ENCODE results near the gene SLC9A9. TPM values are rescaled to one million over a fixed set of nuclear protein-coding genes. Genes with fewer than 3 reads are reported as not detected.

SLC9A9 gene
- total RNA-seq, 1 experiment from 2014 or later, result 1.4 TPM

DNA sequence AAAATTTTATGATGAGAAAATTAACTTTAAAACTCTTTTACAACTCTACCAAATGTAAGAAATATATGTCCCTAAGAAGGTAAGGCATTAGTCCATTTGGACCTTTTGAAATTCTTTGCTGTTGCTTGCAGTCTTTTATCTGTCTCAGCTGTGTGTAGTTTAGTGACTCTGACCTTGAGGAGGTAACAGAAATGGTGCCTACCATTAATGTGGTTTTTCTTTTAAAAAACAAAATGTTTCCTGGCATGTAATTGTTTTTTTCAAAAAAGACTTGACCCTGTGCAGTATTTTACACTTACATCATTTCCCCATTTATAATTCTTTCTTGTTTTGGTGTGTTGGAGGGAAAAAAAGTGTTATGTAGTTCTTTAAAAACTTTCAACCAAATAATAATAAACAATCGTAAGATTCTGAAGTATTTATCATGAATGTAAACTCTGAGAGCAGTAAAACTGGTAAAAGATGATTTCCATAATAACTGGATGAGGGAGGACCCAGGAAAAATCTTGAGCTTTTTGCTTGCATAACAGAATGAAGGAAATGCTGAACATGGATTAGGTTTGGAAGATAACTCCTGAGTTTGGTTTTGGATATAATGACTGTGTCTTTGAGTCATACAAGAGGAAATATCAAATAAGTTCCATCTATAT is 503.6 kb downstream of the SLC9A9 start:
- no peak for DNase-seq (ENCODE audit: low spot score)
- H3K36me3 ChIP-seq (ENCODE audit: insufficient read depth, low read length, poor library complexity, severe bottlenecking), result no peaks in the 10 kb centered on the region
- BruUV-seq (replicated peaks), result no TSS peak
- H3K27me3 ChIP-seq (replicated peaks; ENCODE audit: insufficient read depth, low read depth, low read length, poor library complexity), result no peaks in the 10 kb centered on the region
- intact Hi-C loops (cut with micrococcal nuclease; ENCODE audit: unreplicated experiment), result no loop called here
- no peaks in the 10 kb centered on the region for H3K9me3 ChIP-seq (ENCODE audit: low read depth, low read length, poor library complexity, severe bottlenecking)
- no peaks in the 10 kb centered on the region for H3K4me1 ChIP-seq (ENCODE audit: insufficient read depth, low read length, poor library complexity, severe bottlenecking)
- no peak overlapping the region for H3K27ac ChIP-seq (ENCODE audit: low read depth, low read length, poor library complexity, severe bottlenecking)
- TF ChIP-seq EZH2 (IDR thresholded peaks at IDR 0.05; ENCODE audit: borderline replicate concordance, low read depth, low read length, poor library complexity, severe bottlenecking), result no peak
- TF ChIP-seq, protein P1, sequence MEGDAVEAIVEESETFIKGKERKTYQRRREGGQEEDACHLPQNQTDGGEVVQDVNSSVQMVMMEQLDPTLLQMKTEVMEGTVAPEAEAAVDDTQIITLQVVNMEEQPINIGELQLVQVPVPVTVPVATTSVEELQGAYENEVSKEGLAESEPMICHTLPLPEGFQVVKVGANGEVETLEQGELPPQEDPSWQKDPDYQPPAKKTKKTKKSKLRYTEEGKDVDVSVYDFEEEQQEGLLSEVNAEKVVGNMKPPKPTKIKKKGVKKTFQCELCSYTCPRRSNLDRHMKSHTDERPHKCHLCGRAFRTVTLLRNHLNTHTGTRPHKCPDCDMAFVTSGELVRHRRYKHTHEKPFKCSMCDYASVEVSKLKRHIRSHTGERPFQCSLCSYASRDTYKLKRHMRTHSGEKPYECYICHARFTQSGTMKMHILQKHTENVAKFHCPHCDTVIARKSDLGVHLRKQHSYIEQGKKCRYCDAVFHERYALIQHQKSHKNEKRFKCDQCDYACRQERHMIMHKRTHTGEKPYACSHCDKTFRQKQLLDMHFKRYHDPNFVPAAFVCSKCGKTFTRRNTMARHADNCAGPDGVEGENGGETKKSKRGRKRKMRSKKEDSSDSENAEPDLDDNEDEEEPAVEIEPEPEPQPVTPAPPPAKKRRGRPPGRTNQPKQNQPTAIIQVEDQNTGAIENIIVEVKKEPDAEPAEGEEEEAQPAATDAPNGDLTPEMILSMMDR (conservative IDR thresholded peaks at IDR 0.05; ENCODE audit: low read depth, low read length), result no peak
- H3K4me3 ChIP-seq (ENCODE audit: low read depth, low read length, poor library complexity, severe bottlenecking), result no peak overlapping the region
- ChIA-PET POLR2A (ENCODE audit: low non-redundant PET) (no interaction called here), CTCF (no interaction called here)

DNA sequence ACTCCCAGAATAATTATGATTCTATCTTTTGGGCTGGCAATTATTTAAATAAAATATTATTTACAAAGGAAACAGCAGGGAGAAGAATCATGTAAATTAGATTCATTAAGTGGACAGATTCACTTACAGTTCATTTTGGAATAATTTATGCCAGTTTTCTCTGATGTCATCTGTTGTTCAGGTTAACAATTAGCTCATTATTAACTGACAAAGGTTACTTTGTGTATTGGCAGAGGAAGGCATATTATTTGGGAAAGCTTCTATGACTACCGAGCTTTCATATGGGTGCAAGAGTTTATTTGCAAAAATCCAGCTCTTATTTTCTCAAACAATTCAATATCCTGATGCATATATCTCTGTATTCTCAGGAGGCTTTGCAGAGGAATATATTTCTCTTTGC is 504.3 kb downstream of the SLC9A9 start:
- H3K4me3 ChIP-seq (ENCODE audit: low read depth, low read length, poor library complexity, severe bottlenecking), result no peak overlapping the region
- intact Hi-C loops (cut with micrococcal nuclease; ENCODE audit: unreplicated experiment), result no loop called here
- H3K9me3 ChIP-seq (ENCODE audit: low read depth, low read length, poor library complexity, severe bottlenecking), result no peaks in the 10 kb centered on the region
- no peaks in the 10 kb centered on the region for H3K27me3 ChIP-seq (replicated peaks; ENCODE audit: insufficient read depth, low read depth, low read length, poor library complexity)
- H3K4me1 ChIP-seq (ENCODE audit: insufficient read depth, low read length, poor library complexity, severe bottlenecking), result no peaks in the 10 kb centered on the region
- CTCF ChIA-PET, result no interaction called here
- no peak for DNase-seq (ENCODE audit: low spot score)
- POLR2A ChIA-PET (ENCODE audit: low non-redundant PET), result no interaction called here
- no peak overlapping the region for H3K27ac ChIP-seq (ENCODE audit: low read depth, low read length, poor library complexity, severe bottlenecking)
- no peak for TF ChIP-seq EZH2 (IDR thresholded peaks at IDR 0.05; ENCODE audit: borderline replicate concordance, low read depth, low read length, poor library complexity, severe bottlenecking)
- TF ChIP-seq, protein P1 (conservative IDR thresholded peaks at IDR 0.05; ENCODE audit: low read depth, low read length), result no peak
- BruUV-seq (replicated peaks), result no TSS peak
- no peaks in the 10 kb centered on the region for H3K36me3 ChIP-seq (ENCODE audit: insufficient read depth, low read length, poor library complexity, severe bottlenecking)

DNA sequence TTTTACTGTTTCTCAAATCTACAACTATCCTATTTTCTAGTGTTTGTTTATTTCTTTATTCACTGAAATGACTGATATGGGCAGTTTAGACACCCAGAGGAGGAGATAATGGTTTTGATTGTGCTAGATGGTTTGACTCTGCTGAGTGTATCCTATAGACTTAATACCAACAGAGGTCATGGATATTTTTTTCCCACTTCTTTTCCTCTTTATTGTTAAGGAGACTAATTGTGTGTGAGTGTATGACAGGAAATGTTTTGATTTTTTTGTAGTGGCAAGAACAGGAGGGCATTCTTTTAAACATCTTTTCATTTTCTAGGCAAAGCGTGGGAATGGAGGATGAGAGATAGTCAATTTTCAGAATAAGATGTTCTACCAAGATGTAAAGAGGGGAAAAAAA is 505.2 kb downstream of the SLC9A9 start:
- ChIA-PET POLR2A (ENCODE audit: low non-redundant PET) (no interaction called here), CTCF (no interaction called here)
- H3K9me3 ChIP-seq (ENCODE audit: low read depth, low read length, poor library complexity, severe bottlenecking), result no peaks in the 10 kb centered on the region
- H3K27me3 ChIP-seq (replicated peaks; ENCODE audit: insufficient read depth, low read depth, low read length, poor library complexity), result no peaks in the 10 kb centered on the region
- intact Hi-C loops (cut with micrococcal nuclease; ENCODE audit: unreplicated experiment), result no loop called here
- BruUV-seq (replicated peaks), result no TSS peak
- H3K36me3 ChIP-seq (ENCODE audit: insufficient read depth, low read length, poor library complexity, severe bottlenecking), result no peaks in the 10 kb centered on the region
- DNase-seq (ENCODE audit: low spot score), result no peak
- TF ChIP-seq EZH2 (IDR thresholded peaks at IDR 0.05; ENCODE audit: borderline replicate concordance, low read depth, low read length, poor library complexity, severe bottlenecking), result no peak
- TF ChIP-seq, protein P1 (conservative IDR thresholded peaks at IDR 0.05; ENCODE audit: low read depth, low read length), result no peak
- no peaks in the 10 kb centered on the region for H3K4me1 ChIP-seq (ENCODE audit: insufficient read depth, low read length, poor library complexity, severe bottlenecking)
- no peak overlapping the region for H3K4me3 ChIP-seq (ENCODE audit: low read depth, low read length, poor library complexity, severe bottlenecking)
- no peak overlapping the region for H3K27ac ChIP-seq (ENCODE audit: low read depth, low read length, poor library complexity, severe bottlenecking)
